OCI-LY1 (cell line): Measurements from ENCODE around the gene CUTC.

Experiments
- H2AFZ ChIP-seq: fragments of 200-600 bp; sonication (generic), shearing (Covaris generic); 2 replicates; pipeline ENCODE4 v1.6.0; 2014; ENCODE audit warnings: antibody characterized with exemption, mild to moderate bottlenecking, low read length
- H3F3A ChIP-seq: fragments of 200-600 bp; sonication (generic), shearing (Covaris generic); 2 replicates; pipeline ENCODE4 v1.6.0; 2014; ENCODE audit warnings: mild to moderate bottlenecking, antibody characterized with exemption, low read length, moderate library complexity; ENCODE audit not compliant: insufficient read depth
- H3K27ac ChIP-seq: fragments of 200-600 bp; sonication (generic); 2 replicates; pipeline ENCODE4 v1.5.1; 2014; ENCODE audit warnings: low read length, mixed run types, mild to moderate bottlenecking, low read depth; ENCODE audit not compliant: poor library complexity, severe bottlenecking
- H3K27me3 ChIP-seq: fragments of 200-600 bp; sonication (generic); 2 replicates; pipeline ENCODE4 v1.6.0; 2014; ENCODE audit warnings: antibody characterized with exemption, mild to moderate bottlenecking, low read length, moderate library complexity; ENCODE audit not compliant: insufficient read depth
- H3K36me3 ChIP-seq: fragments of 200-600 bp; sonication (generic); 2 replicates; pipeline ENCODE4 v1.6.1; 2014; ENCODE audit warnings: mild to moderate bottlenecking, antibody characterized with exemption, low read length, moderate library complexity, mixed read lengths; ENCODE audit not compliant: insufficient read depth
- H3K4me1 ChIP-seq: fragments of 200-600 bp; sonication (generic); 2 replicates; pipeline ENCODE4 v1.5.1; 2014; ENCODE audit warnings: mild to moderate bottlenecking, low read length, moderate library complexity; ENCODE audit not compliant: insufficient read depth, severe bottlenecking
- H3K4me2 ChIP-seq: fragments of 200-600 bp; sonication (generic), shearing (Covaris generic); 2 replicates; pipeline ENCODE4 v1.6.1; 2014; ENCODE audit warnings: low read length
- H3K4me3 ChIP-seq: fragments of 200-600 bp; sonication (generic); 2 replicates; pipeline ENCODE4 v1.5.1; 2014; ENCODE audit warnings: low read length, low read depth, mild to moderate bottlenecking, mixed read lengths; ENCODE audit not compliant: poor library complexity, severe bottlenecking
- H3K79me2 ChIP-seq: fragments of 200-600 bp; shearing (Covaris generic); 2 replicates; pipeline ENCODE4 v1.6.1; 2016; ENCODE audit warnings: mixed run types, low read length, mixed read lengths; ENCODE audit not compliant: insufficient read depth
- H3K9ac ChIP-seq: fragments of 200-600 bp; sonication (generic), shearing (Covaris generic); 2 replicates; pipeline ENCODE4 v1.6.1; 2014; ENCODE audit warnings: mild to moderate bottlenecking, low read length, mixed read lengths
- H3K9me2 ChIP-seq: fragments of 200-600 bp; sonication (generic), shearing (Covaris generic); 2 replicates; pipeline ENCODE4 v1.6.1; 2014; ENCODE audit warnings: low read depth, mild to moderate bottlenecking, low read length, mixed read lengths
- H3K9me3 ChIP-seq: fragments of 200-600 bp; shearing (Covaris generic); 2 replicates; pipeline ENCODE4 v1.6.1; 2014; ENCODE audit warnings: low read length, mixed read lengths
- H4K20me1 ChIP-seq: fragments of 200-600 bp; sonication (generic), shearing (Covaris generic); 2 replicates; pipeline ENCODE4 v1.6.0; 2016; ENCODE audit warnings: mild to moderate bottlenecking, low read length; ENCODE audit not compliant: insufficient read depth
- CTCF ChIP-seq: fragments of 200-600 bp; sonication (generic), shearing (Covaris generic); IDR thresholded peaks from 2 replicates; pipeline ENCODE4 v1.5.1; 2017; ENCODE audit warnings: mild to moderate bottlenecking, antibody characterized with exemption, low read length, moderate library complexity, mixed read lengths
- EZH2 ChIP-seq: fragments of 200-600 bp; sonication (generic), shearing (Covaris generic); IDR thresholded peaks from 2 replicates; pipeline ENCODE4 v1.8.0; 2017; ENCODE audit warnings: borderline replicate concordance, mixed run types, mild to moderate bottlenecking, antibody characterized with exemption, low read length, moderate library complexity, mixed read lengths

CUTC gene

GRCh38 chr10:99787311-99787710 is 55.3 kb downstream of the CUTC start:
- TF ChIP-seq EZH2 (no peak), CTCF (no peak)
- H3K4me2 ChIP-seq = no peak overlapping the region

GRCh38 chr10:99787782-99788445 is 55.9 kb downstream of the CUTC start:
- Histone ChIP-seq H4K20me1 (no peaks in the 10 kb centered on the region), H3K36me3 (no peaks in the 10 kb centered on the region), H3K27ac (no peak overlapping the region), H3F3A (no peaks in the 10 kb centered on the region), H3K9me3 (no peaks in the 10 kb centered on the region), H3K4me2 (no peak overlapping the region), H3K9me2 (no peaks in the 10 kb centered on the region), H3K4me1 (no peaks in the 10 kb centered on the region), H3K27me3 (no peaks in the 10 kb centered on the region), H3K4me3 (no peak overlapping the region), H3K79me2 (no peaks in the 10 kb centered on the region), H2AFZ (no peak overlapping the region), H3K9ac (no peak overlapping the region)
- TF ChIP-seq CTCF = no peak
- TF ChIP-seq EZH2 = no peak

More at GRCh38 chr10:99787311-99787710, 55.3 kb downstream of the CUTC start:
- Histone ChIP-seq H2AFZ (no peak overlapping the region), H3K27me3 (no peaks in the 10 kb centered on the region), H3K79me2 (no peaks in the 10 kb centered on the region), H3K4me3 (no peak overlapping the region), H3K27ac (no peak overlapping the region), H4K20me1 (no peaks in the 10 kb centered on the region), H3K9me3 (no peaks in the 10 kb centered on the region), H3K9me2 (no peaks in the 10 kb centered on the region), H3K36me3 (no peaks in the 10 kb centered on the region), H3K4me1 (no peaks in the 10 kb centered on the region), H3K9ac (no peak overlapping the region), H3F3A (no peaks in the 10 kb centered on the region)

GRCh38 chr10:99788598-99789256 is 56.7 kb downstream of the CUTC start:
- H3K27me3 ChIP-seq = no peaks in the 10 kb centered on the region
- no peaks in the 10 kb centered on the region for H3K9me2 ChIP-seq
- no peak overlapping the region for H3K4me2 ChIP-seq
- H3F3A ChIP-seq = no peaks in the 10 kb centered on the region
- no peaks in the 10 kb centered on the region for H3K9me3 ChIP-seq
- H3K27ac ChIP-seq = no peak overlapping the region
- no peaks in the 10 kb centered on the region for H3K4me1 ChIP-seq
- no peaks in the 10 kb centered on the region for H3K79me2 ChIP-seq
- H3K4me3 ChIP-seq = no peak overlapping the region
- no peaks in the 10 kb centered on the region for H4K20me1 ChIP-seq
- H2AFZ ChIP-seq = no peak overlapping the region
- H3K9ac ChIP-seq = no peak overlapping the region
- no peaks in the 10 kb centered on the region for H3K36me3 ChIP-seq
- TF ChIP-seq EZH2 (no peak), CTCF (no peak)
